ENCODE measurements around the gene BOLL.
A peak's percentile ranks its signal among the peaks of the same experiment; 100 is the strongest.
"Not testable (repeated sequence)": the region's sequence is repeated elsewhere in the genome, so short reads cannot be mapped to it uniquely, and the experiment has no call there.

The BOLL gene

DNA sequence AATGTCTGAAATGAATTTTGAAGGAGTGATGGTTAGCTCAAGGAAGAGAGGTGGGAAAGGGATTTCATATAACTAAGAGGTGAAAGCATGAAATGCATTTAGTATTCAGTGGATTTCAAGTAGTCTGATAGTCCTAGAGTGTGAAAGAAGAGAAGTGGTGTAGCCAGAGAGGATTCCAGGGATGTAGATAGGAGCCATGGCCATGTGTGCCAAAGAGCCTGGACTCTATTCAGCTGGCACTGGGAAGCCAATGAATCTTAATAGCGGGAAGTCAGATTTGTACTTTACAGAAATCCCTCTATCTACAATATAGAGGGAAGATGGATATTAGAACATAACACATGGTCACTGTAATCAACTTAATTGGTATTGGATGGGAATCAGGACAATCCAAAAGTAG lies 8.3 kb upstream of the BOLL start:
- FAIRE-seq: no peak

GRCh38 chr2:197786010-197786877 lies 1.1 kb upstream of the BOLL start:
- no peak for FAIRE-seq

GRCh38 chr2:197782126-197782525 lies 3.0 kb downstream of the BOLL start:
- FAIRE-seq: no peak

DNA sequence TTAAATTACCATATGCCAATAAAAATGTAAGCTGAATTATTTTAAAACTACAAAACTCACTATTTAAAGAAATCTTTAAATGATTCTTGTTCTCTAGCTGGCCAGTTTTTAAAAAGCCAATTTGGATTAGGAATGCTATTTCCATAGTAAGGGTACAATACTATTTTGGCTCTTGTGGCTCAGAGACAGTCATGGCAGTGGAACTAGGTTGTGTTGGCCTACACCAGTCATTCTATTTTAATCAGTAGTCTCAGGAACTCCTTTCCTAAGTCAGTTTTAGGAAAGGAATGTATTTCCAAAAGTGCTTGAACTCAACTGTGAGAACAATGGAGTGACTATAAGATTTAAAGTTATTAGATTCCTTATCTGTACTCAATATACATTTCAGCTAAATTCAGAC lies 5.9 kb downstream of the BOLL start:
- no peak for FAIRE-seq

DNA sequence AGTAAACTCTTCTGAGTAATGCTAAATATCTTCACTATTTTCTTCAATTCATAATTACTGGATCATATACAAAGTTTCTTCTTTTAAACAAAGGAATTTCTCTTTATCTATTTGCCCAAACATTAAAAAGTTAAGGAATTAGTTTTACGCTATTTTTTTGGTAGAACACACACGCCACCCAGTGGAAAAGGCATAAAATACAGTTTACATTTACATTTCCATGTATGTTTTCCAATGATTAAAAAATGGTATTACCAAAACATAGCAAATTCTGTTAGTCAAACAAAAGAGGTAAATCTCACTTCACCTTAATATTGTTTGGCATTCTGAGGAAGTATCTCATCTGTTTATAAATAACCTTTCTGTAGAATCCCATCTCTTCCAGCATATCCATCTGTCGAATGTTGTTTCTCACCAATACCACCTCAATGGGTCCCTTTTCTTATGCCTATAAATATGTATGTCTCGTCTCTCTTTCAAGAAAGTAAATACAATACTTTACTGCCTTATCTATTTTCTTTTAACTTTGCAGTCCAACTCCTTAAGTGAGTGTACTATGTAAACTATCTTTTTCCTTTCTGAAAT lies 7.2 kb downstream of the BOLL start:
- peak; percentile 100 for FAIRE-seq

DNA sequence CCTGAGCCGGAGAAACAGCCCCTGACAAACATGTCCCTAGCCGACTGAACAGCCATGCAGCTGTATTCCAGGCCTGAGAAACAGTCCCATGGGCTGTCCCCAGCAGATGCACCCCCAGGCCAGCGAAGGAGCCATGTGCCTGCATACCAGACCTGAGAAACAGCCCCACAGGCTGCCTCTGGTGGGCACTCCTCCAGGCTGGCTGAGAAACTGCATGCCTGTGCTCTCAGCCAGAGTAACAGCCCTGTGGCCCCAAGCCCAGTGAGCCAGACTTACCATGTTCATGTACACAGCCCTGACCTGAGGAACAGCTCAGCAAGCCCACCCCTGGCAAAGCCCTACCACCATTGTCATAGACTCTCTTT lies 24.8 kb downstream of the BOLL start:
- no peak for FAIRE-seq

DNA sequence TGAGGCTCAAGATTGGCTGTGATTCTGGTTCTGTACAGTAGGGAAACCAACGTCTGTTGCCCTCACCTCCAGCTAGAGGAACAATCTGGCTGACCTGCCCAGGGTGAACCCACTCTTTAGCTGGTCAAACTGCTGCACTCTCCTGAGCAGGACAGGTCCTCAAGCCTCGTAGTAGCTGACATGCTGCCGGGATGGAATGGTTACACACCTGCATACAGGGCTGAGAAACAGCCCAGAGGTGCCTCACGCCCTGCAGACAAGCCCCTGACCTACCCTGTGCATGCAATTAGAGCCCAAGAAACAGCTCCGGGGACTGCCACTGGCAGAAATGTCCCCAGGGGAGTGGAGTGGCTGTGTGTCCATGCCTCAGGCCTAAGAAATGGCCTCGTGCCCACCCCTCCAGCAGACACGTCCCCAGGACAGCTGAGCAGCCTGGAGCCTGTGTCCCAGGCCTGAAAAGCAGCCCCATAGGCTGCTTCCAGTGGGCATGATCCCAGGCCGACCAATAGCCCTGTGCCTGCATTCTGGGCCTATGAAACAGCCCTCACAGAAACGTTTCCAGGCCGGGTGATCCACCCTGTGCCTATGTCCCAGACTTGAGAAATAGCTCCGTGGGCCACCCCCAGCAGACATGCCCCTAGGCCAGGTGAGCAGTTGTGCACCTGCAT lies 25.4 kb downstream of the BOLL start:
- FAIRE-seq: no peak

DNA sequence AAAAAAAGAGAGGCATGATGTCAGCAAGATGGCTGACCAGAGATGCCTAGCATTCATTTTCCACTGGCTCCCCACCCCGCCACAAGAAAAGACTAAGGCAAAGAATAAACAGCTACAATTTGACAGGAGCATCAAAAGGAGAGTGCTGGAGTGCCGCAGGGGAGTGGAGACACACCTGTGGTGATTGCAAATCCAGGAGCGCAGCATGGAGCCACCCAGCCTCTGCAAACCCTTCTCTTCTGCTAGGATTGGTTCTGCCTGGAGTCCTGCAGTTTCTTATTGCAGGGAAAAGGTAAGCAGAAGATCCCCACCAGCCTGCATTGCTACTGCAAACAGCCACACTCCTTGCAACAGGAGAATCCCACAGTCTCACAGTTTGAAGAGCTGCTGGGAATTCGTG lies 26.1 kb downstream of the BOLL start:
- FAIRE-seq: no peak

DNA sequence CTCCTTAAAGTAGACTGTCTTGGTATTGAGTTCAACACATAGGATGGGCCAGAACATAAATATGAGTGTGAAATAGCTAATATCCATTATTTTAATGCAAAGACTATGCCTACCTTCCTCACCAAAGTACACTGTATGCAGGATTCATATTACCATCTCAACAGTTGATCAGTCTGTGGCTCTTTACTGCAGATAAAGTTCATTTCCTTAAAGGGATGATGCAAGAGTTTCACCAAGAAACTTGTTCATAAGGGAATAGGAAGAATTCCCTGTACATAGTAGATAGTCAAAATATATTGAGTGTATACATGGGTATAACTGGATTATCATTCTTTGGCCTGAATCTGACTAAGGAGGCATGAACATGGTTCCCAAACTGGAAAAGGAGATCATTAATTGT lies 44.9 kb downstream of the BOLL start:
- no peak for FAIRE-seq

GRCh38 chr2:197728555-197729544 lies 56.3 kb downstream of the BOLL start:
- not testable (repeated sequence) for FAIRE-seq

DNA sequence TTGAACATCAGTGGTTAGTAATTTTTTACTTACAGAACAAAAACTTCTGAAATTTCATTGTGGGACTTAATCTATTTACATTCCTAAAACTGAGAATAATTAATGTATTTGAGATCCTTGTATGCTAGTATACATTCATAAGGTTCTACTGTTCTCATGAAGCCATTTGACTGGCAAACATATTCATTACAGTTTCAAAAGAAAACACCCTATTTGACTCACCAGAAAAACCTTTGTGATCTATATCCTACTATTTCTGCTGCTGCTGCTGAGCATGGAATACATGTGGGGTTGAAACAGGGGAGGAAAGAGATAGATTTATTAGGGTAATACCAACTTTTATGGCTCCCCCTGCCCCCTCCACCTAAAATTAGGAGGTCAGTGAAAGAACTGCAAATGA lies 58.1 kb downstream of the BOLL start:
- FAIRE-seq: no peak

GRCh38 chr2:197717863-197718262 lies 67.3 kb downstream of the BOLL start:
- peak; percentile 65 for FAIRE-seq

DNA sequence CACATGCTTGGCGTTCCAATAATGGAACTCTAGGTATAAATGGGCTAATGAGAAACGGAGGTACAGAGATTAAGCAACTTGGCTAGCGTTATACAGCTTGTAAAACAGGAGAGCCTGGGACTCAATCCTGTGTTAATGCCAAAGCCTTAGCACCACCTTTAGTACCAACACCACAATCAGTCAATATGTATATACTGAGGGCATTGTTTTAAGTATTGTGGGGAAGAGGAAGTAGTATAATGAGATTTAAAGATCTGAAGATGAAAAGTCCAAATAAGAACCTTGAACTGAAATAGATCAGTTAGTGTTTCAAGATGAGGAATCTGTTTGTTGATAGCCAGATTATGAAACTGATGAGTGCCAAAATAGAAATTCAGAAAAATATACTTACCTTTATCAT lies 71.8 kb downstream of the BOLL start:
- FAIRE-seq: no peak

DNA sequence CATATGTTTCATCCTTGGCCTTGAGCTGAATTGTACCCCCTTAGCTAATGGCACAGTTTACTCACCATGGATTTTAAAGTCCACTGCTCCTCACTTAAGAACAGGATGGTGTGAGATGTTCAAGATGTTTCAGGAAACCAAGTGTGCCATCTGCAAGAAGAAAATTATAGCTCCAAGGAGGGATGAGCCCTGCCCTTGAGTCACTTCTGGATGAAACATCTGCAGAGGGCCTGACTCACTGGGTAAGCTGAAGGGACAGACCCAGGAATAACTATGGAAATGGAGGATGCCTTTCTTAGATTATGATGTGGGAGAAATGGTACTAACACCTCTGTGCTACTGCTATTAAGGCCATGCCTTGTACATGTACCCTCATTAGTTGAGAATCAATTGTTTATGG lies 73.5 kb downstream of the BOLL start:
- FAIRE-seq: no peak

GRCh38 chr2:197710424-197711042 lies 74.6 kb downstream of the BOLL start:
- no peak for FAIRE-seq

DNA sequence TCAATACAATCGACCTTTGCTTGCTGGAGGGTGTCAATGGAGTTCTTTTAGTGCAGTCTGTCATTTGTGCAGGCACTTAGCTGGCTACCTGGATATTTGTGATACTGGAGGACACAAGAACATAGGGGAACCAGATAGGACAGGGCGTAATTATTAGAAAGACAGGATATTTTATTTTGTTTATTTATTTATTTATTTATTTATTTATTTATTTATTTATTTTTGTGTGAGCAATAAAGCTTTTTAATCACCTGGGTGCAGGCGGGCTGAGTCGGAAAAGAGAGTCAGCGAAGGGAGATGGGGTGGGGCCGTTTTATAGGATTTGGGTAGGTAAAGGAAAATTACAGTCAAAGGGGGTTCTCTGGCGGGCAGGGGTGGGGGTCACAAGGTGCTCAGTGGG lies 76.0 kb downstream of the BOLL start:
- FAIRE-seq: not testable (repeated sequence)

- no peak for FAIRE-seq
Measured at GRCh38 chr2:197708331-197708730, 76.8 kb downstream of the BOLL start.

- peak; percentile 87 for FAIRE-seq
Measured at GRCh38 chr2:197707316-197708213, 77.6 kb downstream of the BOLL start.

- FAIRE-seq: no peak
Measured at GRCh38 chr2:197706839-197707207, 78.3 kb downstream of the BOLL start.

- no peak for FAIRE-seq
Measured at GRCh38 chr2:197705912-197706838, 78.9 kb downstream of the BOLL start.

All from islet of Langerhans (tissue), 1 donor.